WTC11 (cell line): ENCODE measurements around the gene PNLDC1. TPM values are rescaled to one million over a fixed set of nuclear protein-coding genes. Genes with fewer than 3 reads are reported as not detected.

ENCODE experiments used
- ATAC-seq: fragments of 200-7000 bp; cut with Tn5 transposase; 2 replicates; pipeline ENCODE4 v1.10.0; 2021; ENCODE audit warnings: mild to moderate bottlenecking, moderate library complexity
- CTCF ChIA-PET: fragments of 300-600 bp; sonication (Branson Sonifier 250); formaldehyde crosslinking; loops from one replicate; lab custom pipeline; 2021; ENCODE audit warnings: antibody characterized with exemption; lab: Charles Lee
- POLR2A ChIA-PET: fragments of 350-600 bp; sonication (Branson Sonifier 250); formaldehyde crosslinking; loops from one replicate; lab custom pipeline; 2021; ENCODE audit warnings: antibody characterized with exemption; lab: Charles Lee
- DNase-seq: peaks from one replicate; pipeline ENCODE4 v3.0.0; 2021; ENCODE audit warnings: low spot score
- H3K27ac Mint-ChIP-seq: 2 replicates; pipeline ENCODE4 v1.8.0; 2021; ENCODE audit warnings: mixed read lengths
- H3K27me3 Mint-ChIP-seq: 2 replicates; pipeline ENCODE4 v1.8.0; 2021; ENCODE audit warnings: low read depth, mild to moderate bottlenecking, moderate library complexity, mixed read lengths
- H3K36me3 Mint-ChIP-seq: 2 replicates; pipeline ENCODE4 v1.8.0; 2021; ENCODE audit warnings: mixed read lengths
- H3K4me1 Mint-ChIP-seq: 2 replicates; pipeline ENCODE4 v1.8.0; 2022; ENCODE audit warnings: mixed read lengths
- H3K4me3 Mint-ChIP-seq: 2 replicates; pipeline ENCODE4 v1.8.0; 2021; ENCODE audit warnings: mild to moderate bottlenecking, moderate library complexity, mixed read lengths
- H3K9me3 Mint-ChIP-seq: 2 replicates; pipeline ENCODE4 v1.8.0; 2021; ENCODE audit warnings: mixed read lengths
- ELF4 ChIP-seq: sonication (generic); formaldehyde crosslinking; IDR thresholded peaks from 2 replicates; pipeline ENCODE4 v1.8.1; 2022; ENCODE audit warnings: low read depth, mild to moderate bottlenecking, moderate library complexity, missing genetic modification reagents
- ESRRA ChIP-seq: sonication (generic); formaldehyde crosslinking; IDR thresholded peaks from 2 replicates; pipeline ENCODE4 v1.8.1; 2022; ENCODE audit warnings: mild to moderate bottlenecking, missing genetic modification reagents, borderline replicate concordance
- GRHL2 ChIP-seq: fragments of 250-450 bp; sonication (Bioruptor Pico); IDR thresholded peaks from 2 replicates; pipeline ENCODE4 v1.8.0; 2022; ENCODE audit warnings: mild to moderate bottlenecking, moderate library complexity; ENCODE audit not compliant: insufficient replicate concordance, severe bottlenecking
- JUN ChIP-seq: sonication (generic); formaldehyde crosslinking; IDR thresholded peaks from 2 replicates; pipeline ENCODE4 v1.8.0; 2023; ENCODE audit warnings: mild to moderate bottlenecking, missing genetic modification reagents
- MYBL2 ChIP-seq: sonication (generic); formaldehyde crosslinking; IDR thresholded peaks from 2 replicates; pipeline ENCODE4 v1.8.1; 2023; ENCODE audit warnings: mild to moderate bottlenecking, moderate library complexity, missing genetic modification reagents
- NFATC4 ChIP-seq: fragments of 250-450 bp; sonication (Bioruptor Pico); IDR thresholded peaks from 2 replicates; pipeline ENCODE4 v1.9.0; 2021; ENCODE audit warnings: mild to moderate bottlenecking
- NFYB ChIP-seq: sonication (generic); formaldehyde crosslinking; conservative IDR thresholded peaks from 2 replicates; pipeline ENCODE4 v1.8.0; 2022; ENCODE audit warnings: low read depth, missing genetic modification reagents
- PRRX2 ChIP-seq: fragments of 250-450 bp; sonication (Bioruptor Pico); IDR thresholded peaks from 2 replicates; pipeline ENCODE4 v1.8.0; 2021; ENCODE audit warnings: mild to moderate bottlenecking
- SMAD3 ChIP-seq: sonication (generic); formaldehyde crosslinking; IDR thresholded peaks from 2 replicates; pipeline ENCODE4 v1.8.0; 2022; ENCODE audit warnings: missing genetic modification reagents, mild to moderate bottlenecking, borderline replicate concordance
- ZNF396 ChIP-seq: fragments of 250-450 bp; sonication (Bioruptor Pico); IDR thresholded peaks from 2 replicates; pipeline ENCODE4 v1.8.0; 2021; ENCODE audit warnings: mild to moderate bottlenecking, moderate library complexity, borderline replicate concordance
- ZNF416 ChIP-seq: fragments of 250-450 bp; sonication (Bioruptor Pico); IDR thresholded peaks from 2 replicates; pipeline ENCODE4 v1.9.0; 2021; ENCODE audit warnings: mild to moderate bottlenecking, inconsistent platforms
- total RNA-seq: library from RNA; stranded (reverse); gene quantifications from 3 replicates; pipeline ENCODE4 v1.2.3, GENCODE V29; 2021
- TF ChIP-seq, protein P1 (sequence below): sonication (generic); formaldehyde crosslinking; IDR thresholded peaks from 2 replicates; pipeline ENCODE4 v1.8.1; 2022; ENCODE audit warnings: mild to moderate bottlenecking, moderate library complexity, missing genetic modification reagents
- TF ChIP-seq, protein P2 (sequence below): sonication (generic); formaldehyde crosslinking; IDR thresholded peaks from 2 replicates; pipeline ENCODE4 v1.8.1; 2023; ENCODE audit warnings: mild to moderate bottlenecking, moderate library complexity, missing genetic modification reagents
- TF ChIP-seq, protein P3 (sequence below): sonication (generic); formaldehyde crosslinking; IDR thresholded peaks from 2 replicates; pipeline ENCODE4 v1.8.0; 2022; ENCODE audit warnings: missing genetic modification reagents
- TF ChIP-seq, protein P4 (sequence below): sonication (generic); formaldehyde crosslinking; IDR thresholded peaks from 2 replicates; pipeline ENCODE4 v1.8.1; 2023; ENCODE audit warnings: mild to moderate bottlenecking, missing genetic modification reagents, borderline replicate concordance
- TF ChIP-seq, protein P5 (sequence below): sonication (generic); formaldehyde crosslinking; IDR thresholded peaks from 2 replicates; pipeline ENCODE4 v1.8.0; 2023; ENCODE audit warnings: missing genetic modification reagents, mild to moderate bottlenecking, borderline replicate concordance
- TF ChIP-seq, protein P6 (sequence below): fragments of 200-600 bp; IDR thresholded peaks from 2 replicates; pipeline ENCODE4 v1.8.0; 2022; ENCODE audit warnings: antibody characterized with exemption
- TF ChIP-seq, protein P7 (sequence below): fragments of 250-450 bp; sonication (Bioruptor Pico); IDR thresholded peaks from 2 replicates; pipeline ENCODE4 v1.9.0; 2021; ENCODE audit warnings: mild to moderate bottlenecking
- TF ChIP-seq, protein P8 (sequence below): sonication (generic); formaldehyde crosslinking; IDR thresholded peaks from 2 replicates; pipeline ENCODE4 v1.8.1; 2023; ENCODE audit warnings: mild to moderate bottlenecking, missing genetic modification reagents, moderate library complexity

The PNLDC1 gene
- total RNA-seq, 1 experiment from 2014 or later = 0.39 TPM

DNA sequence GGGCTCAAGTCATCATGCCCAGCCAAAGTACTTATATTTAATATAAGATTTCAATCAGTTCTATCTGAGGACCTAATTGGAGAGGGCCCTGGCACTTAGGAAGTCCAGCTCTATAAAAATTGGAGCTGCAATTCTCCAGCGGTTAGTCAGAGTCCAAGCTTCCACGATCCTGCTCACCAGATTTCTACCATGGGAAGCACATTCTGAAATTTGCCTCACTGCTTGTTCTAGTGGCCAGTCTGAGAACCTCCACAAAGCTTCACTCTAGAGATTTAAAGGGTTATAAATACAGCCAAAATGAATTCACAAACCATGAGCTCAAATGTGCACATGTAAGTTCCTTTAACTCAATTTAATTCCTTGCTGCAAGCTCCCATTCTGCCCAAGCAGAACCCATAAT is 33.5 kb downstream of the PNLDC1 start:
- H3K4me3 Mint-ChIP-seq = no peak overlapping the region

More for the DNA sequence above, 33.5 kb downstream of the PNLDC1 start:
- Mint-ChIP-seq H3K36me3 (peaks cover 12% of the 10 kb centered on the region), H3K4me1 (peaks cover 90% of the 10 kb centered on the region), H3K27me3 (no peaks in the 10 kb centered on the region), H3K9me3 (peaks cover 12% of the 10 kb centered on the region), H3K27ac (no peak overlapping the region)
- ChIA-PET CTCF (interaction anchor here (1.0 to 1.1 kb wide), 4 partner anchors 11 to 43 kb away, joined by 3 to 4 read pairs (median 4); partner anchors contain the start of gene MRPL18), POLR2A (interaction anchor here (0.5 to 1.2 kb wide), 2 partner anchors 44 to 99 kb away, joined by 3 to 5 read pairs; partner anchors contain the start of genes MRPL18 and TCP1)
- DNase-seq (no peak), ATAC-seq (no peak)
- TF ChIP-seq, protein P1, sequence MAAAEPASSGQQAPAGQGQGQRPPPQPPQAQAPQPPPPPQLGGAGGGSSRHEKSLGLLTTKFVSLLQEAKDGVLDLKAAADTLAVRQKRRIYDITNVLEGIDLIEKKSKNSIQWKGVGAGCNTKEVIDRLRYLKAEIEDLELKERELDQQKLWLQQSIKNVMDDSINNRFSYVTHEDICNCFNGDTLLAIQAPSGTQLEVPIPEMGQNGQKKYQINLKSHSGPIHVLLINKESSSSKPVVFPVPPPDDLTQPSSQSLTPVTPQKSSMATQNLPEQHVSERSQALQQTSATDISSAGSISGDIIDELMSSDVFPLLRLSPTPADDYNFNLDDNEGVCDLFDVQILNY (CRISPR knock-in tag) = no peak
- TF ChIP-seq NFATC4 (no peak), GRHL2 (CRISPR knock-in tag) (no peak), JUN (CRISPR knock-in tag) (no peak), ZNF416 (CRISPR knock-in tag) (no peak), ELF4 (CRISPR knock-in tag) (no peak), ESRRA (CRISPR knock-in tag) (no peak), MYBL2 (CRISPR knock-in tag) (no peak), PRRX2 (no peak), ZNF396 (CRISPR knock-in tag) (no peak), NFYB (no peak), SMAD3 (CRISPR knock-in tag) (no peak)
- TF ChIP-seq, protein P2, sequence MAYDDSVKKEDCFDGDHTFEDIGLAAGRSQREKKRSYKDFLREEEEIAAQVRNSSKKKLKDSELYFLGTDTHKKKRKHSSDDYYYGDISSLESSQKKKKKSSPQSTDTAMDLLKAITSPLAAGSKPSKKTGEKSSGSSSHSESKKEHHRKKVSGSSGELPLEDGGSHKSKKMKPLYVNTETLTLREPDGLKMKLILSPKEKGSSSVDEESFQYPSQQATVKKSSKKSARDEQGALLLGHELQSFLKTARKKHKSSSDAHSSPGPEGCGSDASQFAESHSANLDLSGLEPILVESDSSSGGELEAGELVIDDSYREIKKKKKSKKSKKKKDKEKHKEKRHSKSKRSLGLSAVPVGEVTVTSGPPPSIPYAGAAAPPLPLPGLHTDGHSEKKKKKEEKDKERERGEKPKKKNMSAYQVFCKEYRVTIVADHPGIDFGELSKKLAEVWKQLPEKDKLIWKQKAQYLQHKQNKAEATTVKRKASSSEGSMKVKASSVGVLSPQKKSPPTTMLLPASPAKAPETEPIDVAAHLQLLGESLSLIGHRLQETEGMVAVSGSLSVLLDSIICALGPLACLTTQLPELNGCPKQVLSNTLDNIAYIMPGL (CRISPR knock-in tag) = no peak
- TF ChIP-seq, protein P3, sequence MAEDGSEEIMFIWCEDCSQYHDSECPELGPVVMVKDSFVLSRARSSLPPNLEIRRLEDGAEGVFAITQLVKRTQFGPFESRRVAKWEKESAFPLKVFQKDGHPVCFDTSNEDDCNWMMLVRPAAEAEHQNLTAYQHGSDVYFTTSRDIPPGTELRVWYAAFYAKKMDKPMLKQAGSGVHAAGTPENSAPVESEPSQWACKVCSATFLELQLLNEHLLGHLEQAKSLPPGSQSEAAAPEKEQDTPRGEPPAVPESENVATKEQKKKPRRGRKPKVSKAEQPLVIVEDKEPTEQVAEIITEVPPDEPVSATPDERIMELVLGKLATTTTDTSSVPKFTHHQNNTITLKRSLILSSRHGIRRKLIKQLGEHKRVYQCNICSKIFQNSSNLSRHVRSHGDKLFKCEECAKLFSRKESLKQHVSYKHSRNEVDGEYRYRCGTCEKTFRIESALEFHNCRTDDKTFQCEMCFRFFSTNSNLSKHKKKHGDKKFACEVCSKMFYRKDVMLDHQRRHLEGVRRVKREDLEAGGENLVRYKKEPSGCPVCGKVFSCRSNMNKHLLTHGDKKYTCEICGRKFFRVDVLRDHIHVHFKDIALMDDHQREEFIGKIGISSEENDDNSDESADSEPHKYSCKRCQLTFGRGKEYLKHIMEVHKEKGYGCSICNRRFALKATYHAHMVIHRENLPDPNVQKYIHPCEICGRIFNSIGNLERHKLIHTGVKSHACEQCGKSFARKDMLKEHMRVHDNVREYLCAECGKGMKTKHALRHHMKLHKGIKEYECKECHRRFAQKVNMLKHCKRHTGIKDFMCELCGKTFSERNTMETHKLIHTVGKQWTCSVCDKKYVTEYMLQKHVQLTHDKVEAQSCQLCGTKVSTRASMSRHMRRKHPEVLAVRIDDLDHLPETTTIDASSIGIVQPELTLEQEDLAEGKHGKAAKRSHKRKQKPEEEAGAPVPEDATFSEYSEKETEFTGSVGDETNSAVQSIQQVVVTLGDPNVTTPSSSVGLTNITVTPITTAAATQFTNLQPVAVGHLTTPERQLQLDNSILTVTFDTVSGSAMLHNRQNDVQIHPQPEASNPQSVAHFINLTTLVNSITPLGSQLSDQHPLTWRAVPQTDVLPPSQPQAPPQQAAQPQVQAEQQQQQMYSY (CRISPR knock-in tag) = no peak
- TF ChIP-seq, protein P4, sequence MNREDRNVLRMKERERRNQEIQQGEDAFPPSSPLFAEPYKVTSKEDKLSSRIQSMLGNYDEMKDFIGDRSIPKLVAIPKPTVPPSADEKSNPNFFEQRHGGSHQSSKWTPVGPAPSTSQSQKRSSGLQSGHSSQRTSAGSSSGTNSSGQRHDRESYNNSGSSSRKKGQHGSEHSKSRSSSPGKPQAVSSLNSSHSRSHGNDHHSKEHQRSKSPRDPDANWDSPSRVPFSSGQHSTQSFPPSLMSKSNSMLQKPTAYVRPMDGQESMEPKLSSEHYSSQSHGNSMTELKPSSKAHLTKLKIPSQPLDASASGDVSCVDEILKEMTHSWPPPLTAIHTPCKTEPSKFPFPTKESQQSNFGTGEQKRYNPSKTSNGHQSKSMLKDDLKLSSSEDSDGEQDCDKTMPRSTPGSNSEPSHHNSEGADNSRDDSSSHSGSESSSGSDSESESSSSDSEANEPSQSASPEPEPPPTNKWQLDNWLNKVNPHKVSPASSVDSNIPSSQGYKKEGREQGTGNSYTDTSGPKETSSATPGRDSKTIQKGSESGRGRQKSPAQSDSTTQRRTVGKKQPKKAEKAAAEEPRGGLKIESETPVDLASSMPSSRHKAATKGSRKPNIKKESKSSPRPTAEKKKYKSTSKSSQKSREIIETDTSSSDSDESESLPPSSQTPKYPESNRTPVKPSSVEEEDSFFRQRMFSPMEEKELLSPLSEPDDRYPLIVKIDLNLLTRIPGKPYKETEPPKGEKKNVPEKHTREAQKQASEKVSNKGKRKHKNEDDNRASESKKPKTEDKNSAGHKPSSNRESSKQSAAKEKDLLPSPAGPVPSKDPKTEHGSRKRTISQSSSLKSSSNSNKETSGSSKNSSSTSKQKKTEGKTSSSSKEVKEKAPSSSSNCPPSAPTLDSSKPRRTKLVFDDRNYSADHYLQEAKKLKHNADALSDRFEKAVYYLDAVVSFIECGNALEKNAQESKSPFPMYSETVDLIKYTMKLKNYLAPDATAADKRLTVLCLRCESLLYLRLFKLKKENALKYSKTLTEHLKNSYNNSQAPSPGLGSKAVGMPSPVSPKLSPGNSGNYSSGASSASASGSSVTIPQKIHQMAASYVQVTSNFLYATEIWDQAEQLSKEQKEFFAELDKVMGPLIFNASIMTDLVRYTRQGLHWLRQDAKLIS (CRISPR knock-in tag) = no peak
- TF ChIP-seq, protein P5, sequence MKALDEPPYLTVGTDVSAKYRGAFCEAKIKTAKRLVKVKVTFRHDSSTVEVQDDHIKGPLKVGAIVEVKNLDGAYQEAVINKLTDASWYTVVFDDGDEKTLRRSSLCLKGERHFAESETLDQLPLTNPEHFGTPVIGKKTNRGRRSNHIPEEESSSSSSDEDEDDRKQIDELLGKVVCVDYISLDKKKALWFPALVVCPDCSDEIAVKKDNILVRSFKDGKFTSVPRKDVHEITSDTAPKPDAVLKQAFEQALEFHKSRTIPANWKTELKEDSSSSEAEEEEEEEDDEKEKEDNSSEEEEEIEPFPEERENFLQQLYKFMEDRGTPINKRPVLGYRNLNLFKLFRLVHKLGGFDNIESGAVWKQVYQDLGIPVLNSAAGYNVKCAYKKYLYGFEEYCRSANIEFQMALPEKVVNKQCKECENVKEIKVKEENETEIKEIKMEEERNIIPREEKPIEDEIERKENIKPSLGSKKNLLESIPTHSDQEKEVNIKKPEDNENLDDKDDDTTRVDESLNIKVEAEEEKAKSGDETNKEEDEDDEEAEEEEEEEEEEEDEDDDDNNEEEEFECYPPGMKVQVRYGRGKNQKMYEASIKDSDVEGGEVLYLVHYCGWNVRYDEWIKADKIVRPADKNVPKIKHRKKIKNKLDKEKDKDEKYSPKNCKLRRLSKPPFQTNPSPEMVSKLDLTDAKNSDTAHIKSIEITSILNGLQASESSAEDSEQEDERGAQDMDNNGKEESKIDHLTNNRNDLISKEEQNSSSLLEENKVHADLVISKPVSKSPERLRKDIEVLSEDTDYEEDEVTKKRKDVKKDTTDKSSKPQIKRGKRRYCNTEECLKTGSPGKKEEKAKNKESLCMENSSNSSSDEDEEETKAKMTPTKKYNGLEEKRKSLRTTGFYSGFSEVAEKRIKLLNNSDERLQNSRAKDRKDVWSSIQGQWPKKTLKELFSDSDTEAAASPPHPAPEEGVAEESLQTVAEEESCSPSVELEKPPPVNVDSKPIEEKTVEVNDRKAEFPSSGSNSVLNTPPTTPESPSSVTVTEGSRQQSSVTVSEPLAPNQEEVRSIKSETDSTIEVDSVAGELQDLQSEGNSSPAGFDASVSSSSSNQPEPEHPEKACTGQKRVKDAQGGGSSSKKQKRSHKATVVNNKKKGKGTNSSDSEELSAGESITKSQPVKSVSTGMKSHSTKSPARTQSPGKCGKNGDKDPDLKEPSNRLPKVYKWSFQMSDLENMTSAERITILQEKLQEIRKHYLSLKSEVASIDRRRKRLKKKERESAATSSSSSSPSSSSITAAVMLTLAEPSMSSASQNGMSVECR (CRISPR knock-in tag) = no peak
- TF ChIP-seq, protein P6, sequence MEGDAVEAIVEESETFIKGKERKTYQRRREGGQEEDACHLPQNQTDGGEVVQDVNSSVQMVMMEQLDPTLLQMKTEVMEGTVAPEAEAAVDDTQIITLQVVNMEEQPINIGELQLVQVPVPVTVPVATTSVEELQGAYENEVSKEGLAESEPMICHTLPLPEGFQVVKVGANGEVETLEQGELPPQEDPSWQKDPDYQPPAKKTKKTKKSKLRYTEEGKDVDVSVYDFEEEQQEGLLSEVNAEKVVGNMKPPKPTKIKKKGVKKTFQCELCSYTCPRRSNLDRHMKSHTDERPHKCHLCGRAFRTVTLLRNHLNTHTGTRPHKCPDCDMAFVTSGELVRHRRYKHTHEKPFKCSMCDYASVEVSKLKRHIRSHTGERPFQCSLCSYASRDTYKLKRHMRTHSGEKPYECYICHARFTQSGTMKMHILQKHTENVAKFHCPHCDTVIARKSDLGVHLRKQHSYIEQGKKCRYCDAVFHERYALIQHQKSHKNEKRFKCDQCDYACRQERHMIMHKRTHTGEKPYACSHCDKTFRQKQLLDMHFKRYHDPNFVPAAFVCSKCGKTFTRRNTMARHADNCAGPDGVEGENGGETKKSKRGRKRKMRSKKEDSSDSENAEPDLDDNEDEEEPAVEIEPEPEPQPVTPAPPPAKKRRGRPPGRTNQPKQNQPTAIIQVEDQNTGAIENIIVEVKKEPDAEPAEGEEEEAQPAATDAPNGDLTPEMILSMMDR = no peak
- TF ChIP-seq, protein P7, sequence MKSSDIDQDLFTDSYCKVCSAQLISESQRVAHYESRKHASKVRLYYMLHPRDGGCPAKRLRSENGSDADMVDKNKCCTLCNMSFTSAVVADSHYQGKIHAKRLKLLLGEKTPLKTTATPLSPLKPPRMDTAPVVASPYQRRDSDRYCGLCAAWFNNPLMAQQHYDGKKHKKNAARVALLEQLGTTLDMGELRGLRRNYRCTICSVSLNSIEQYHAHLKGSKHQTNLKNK (CRISPR knock-in tag) = no peak
- TF ChIP-seq, protein P8, sequence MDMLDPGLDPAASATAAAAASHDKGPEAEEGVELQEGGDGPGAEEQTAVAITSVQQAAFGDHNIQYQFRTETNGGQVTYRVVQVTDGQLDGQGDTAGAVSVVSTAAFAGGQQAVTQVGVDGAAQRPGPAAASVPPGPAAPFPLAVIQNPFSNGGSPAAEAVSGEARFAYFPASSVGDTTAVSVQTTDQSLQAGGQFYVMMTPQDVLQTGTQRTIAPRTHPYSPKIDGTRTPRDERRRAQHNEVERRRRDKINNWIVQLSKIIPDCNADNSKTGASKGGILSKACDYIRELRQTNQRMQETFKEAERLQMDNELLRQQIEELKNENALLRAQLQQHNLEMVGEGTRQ (CRISPR knock-in tag) = no peak
